H1 (cell line): ENCODE measurements around the gene COPG1. TPM values are rescaled to one million over a fixed set of nuclear protein-coding genes. Genes with fewer than 3 reads are reported as not detected.

Experiments
- ASH2L ChIP-seq: fragments of 200-600, 300-600 bp; sonication (generic); IDR thresholded peaks from one replicate; pipeline ENCODE4 v1.7.1; 2017; ENCODE audit warnings: low read length
- BCL11A ChIP-seq, 2 experiments: IDR thresholded peaks; one replicate each; pipeline ENCODE4 v1.6.1; 2011; ENCODE audit warnings: low read depth in 2 of 2, low read length in 2 of 2, mild to moderate bottlenecking in 2 of 2
- CTBP2 ChIP-seq: IDR thresholded peaks from 2 replicates; pipeline ENCODE4 v1.7.0; 2011; ENCODE audit warnings: borderline replicate concordance, mild to moderate bottlenecking, moderate library complexity, mixed read lengths, low read length; ENCODE audit not compliant: insufficient read depth, insufficient read length
- EGR1 ChIP-seq: IDR thresholded peaks from 2 replicates; pipeline ENCODE4 v1.6.1; 2011; ENCODE audit warnings: low read depth, low read length, borderline replicate concordance
- EP300 ChIP-seq, 2 experiments: IDR thresholded peaks; 1 replicate in 1 of 2; 2 replicates in 1 of 2; pipeline ENCODE4 v1.6.1; 2011 to 2012; ENCODE audit warnings: low read depth in 2 of 2, low read length in 2 of 2, mild to moderate bottlenecking in 2 of 2, borderline replicate concordance in 1 of 2, inconsistent platforms in 1 of 2, moderate library complexity in 1 of 2
- EZH2 ChIP-seq: fragments of 200-600 bp; sonication (generic); IDR thresholded peaks from 2 replicates; pipeline ENCODE4 v1.7.1; 2012; ENCODE audit warnings: low read depth, mild to moderate bottlenecking, moderate library complexity, low read length, inconsistent platforms; ENCODE audit not compliant: severe bottlenecking
- JUND ChIP-seq: IDR thresholded peaks from 2 replicates; pipeline ENCODE4 v1.6.1; 2011; ENCODE audit warnings: mild to moderate bottlenecking, improper control_type of control experiment, low read length
- MAFK ChIP-seq: IDR thresholded peaks from 2 replicates; pipeline ENCODE4 v1.6.1; 2012; ENCODE audit warnings: low read depth, mild to moderate bottlenecking, improper control_type of control experiment, low read length
- NRF1 ChIP-seq: IDR thresholded peaks from 2 replicates; pipeline ENCODE4 v1.6.1; 2011; ENCODE audit warnings: mild to moderate bottlenecking, low read depth, low read length, improper control_type of control experiment
- POLR2A ChIP-seq, 2 experiments: IDR thresholded peaks; 1 replicate in 1 of 2; 2 replicates in 1 of 2; pipeline ENCODE4 v1.6.1; 2011; ENCODE audit warnings: low read depth in 2 of 2, low read length in 2 of 2, mild to moderate bottlenecking in 2 of 2; ENCODE audit errors: control extremely low read depth in 1 of 2
- POLR2AphosphoS5 ChIP-seq: IDR thresholded peaks from 2 replicates; pipeline ENCODE4 v1.6.1; 2011; ENCODE audit warnings: low read depth, low read length
- RBBP5 ChIP-seq: IDR thresholded peaks from 2 replicates; pipeline ENCODE4 v1.7.1; 2012; ENCODE audit warnings: low read depth, mild to moderate bottlenecking, inconsistent platforms, low read length, moderate library complexity, borderline replicate concordance
- SIRT6 ChIP-seq: IDR thresholded peaks from one replicate; pipeline ENCODE4 v1.7.1; 2012; ENCODE audit warnings: low read length, inconsistent platforms
- SIX5 ChIP-seq: IDR thresholded peaks from 2 replicates; pipeline ENCODE4 v1.6.1; 2011; ENCODE audit warnings: mild to moderate bottlenecking, low read depth, low read length
- SP2 ChIP-seq: IDR thresholded peaks from 2 replicates; pipeline ENCODE4 v1.6.1; 2012; ENCODE audit warnings: mild to moderate bottlenecking, low read length, inconsistent platforms
- TAF1 ChIP-seq: IDR thresholded peaks from 2 replicates; pipeline ENCODE4 v1.6.1; 2011; ENCODE audit warnings: mild to moderate bottlenecking, low read depth, low read length
- TAF7 ChIP-seq: optimal IDR thresholded peaks from 2 replicates; pipeline ENCODE3; 2011; ENCODE audit warnings: low read depth, mild to moderate bottlenecking, inconsistent platforms, low read length, moderate library complexity, borderline replicate concordance
- TBP ChIP-seq: IDR thresholded peaks from 2 replicates; pipeline ENCODE4 v1.6.1; 2011; ENCODE audit warnings: low read depth, low read length, improper control_type of control experiment
- TCF12 ChIP-seq: IDR thresholded peaks from 2 replicates; pipeline ENCODE4 v1.6.1; 2011; ENCODE audit warnings: low read depth, mild to moderate bottlenecking, low read length
- TEAD4 ChIP-seq: IDR thresholded peaks from 2 replicates; pipeline ENCODE4 v1.6.1; 2012; ENCODE audit warnings: low read depth, low read length, inconsistent platforms, mixed read lengths
- ZNF274 ChIP-seq: IDR thresholded peaks from 2 replicates; pipeline ENCODE4 v1.7.0; 2012; ENCODE audit warnings: low read length, borderline replicate concordance; ENCODE audit errors: extremely low read depth
- polyA plus RNA-seq, 7 experiments: library from polyadenylated mRNA; depleted of rRNA in 3 of 7; stranded (reverse) in 5 of 7; unstranded in 2 of 7; fragments of >200 nt in 5 of 7; fragments of 200-250 nt in 2 of 7; gene quantifications; 1 replicate in 5 of 7; 2 replicates in 1 of 7; 4 replicates in 1 of 7; pipeline versions ENCODE4 v1.2.1 to v1.2.3, GENCODE V29; 2011 to 2013; ENCODE audit warnings: missing spikeins in 2 of 7, mixed read lengths in 2 of 7
- total RNA-seq: library from RNA; stranded (reverse); fragmentation: NEBNext Ultra II Directional; extraction: Animal tissue kit (Norgen Biotek cat#: 25700); gene quantifications from 2 replicates; pipeline ENCODE4 v1.2.1, GENCODE V29; 2021
- TF ChIP-seq, protein P1 (sequence below): IDR thresholded peaks from 2 replicates; pipeline ENCODE4 v1.6.1; 2012; ENCODE audit warnings: low read length, inconsistent platforms
- TF ChIP-seq, protein P2 (sequence below): IDR thresholded peaks from 2 replicates; pipeline ENCODE4 v1.6.1; 2012; ENCODE audit warnings: inconsistent platforms
- TF ChIP-seq, protein P3 (sequence below): IDR thresholded peaks from 2 replicates; pipeline ENCODE4 v1.6.1; 2012; ENCODE audit warnings: inconsistent platforms

Gene COPG1
- total and polyA plus RNA-seq, 2 of the 8 experiments (the other 6 are each of a cell fraction or from before 2014, with no cell fraction given), result 52.7 to 106 TPM

DNA sequence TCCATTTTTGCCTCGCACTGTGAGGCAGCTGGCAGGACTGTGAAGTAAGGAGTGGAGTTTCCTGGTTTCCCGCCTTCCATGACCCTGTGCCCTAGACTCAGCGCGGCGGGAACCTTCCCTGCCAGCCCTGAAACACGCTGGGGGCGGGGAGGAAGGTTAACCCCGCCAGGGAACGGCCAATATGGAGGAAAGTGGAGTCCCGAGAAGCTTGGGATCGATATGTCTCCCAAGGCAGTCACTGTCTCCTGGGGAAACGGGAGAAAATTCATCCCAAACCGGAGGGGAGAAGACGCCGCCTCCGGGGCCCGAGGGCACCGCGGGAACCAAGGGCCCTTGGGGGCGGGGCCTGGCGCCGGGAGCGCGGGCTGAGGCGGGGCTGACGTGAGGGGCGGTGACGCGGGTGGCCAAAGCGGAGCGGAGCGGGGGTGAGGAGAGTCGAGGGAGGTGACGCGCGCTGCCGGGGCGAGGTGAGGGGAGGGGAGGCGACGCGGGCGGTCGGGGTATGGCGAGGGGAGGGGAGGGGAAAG lies 29.1 kb downstream of the COPG1 start, which contains the start of gene HMCES (continued):
- TF ChIP-seq POLR2A (IDR thresholded peaks at IDR 0.05; ENCODE audit: control extremely low read depth in 1 of 2, low read depth in 2 of 2, low read length in 2 of 2), result peak in 1 of 2 experiments; percentile 45; a peak in 2 of 3 replicates
- no peak for TF ChIP-seq ASH2L
- TF ChIP-seq TAF1, result peak; percentile 73
- TF ChIP-seq JUND, result no peak
- no peak for TF ChIP-seq TEAD4
- peak; percentile 47 for TF ChIP-seq TAF7
- no peak; the same call in 1 of the 2 replicates for TF ChIP-seq EGR1
- no peak for TF ChIP-seq SIRT6
- no peak for TF ChIP-seq EZH2
- no peak for TF ChIP-seq TCF12
- no peak for TF ChIP-seq SP2
- TF ChIP-seq, protein P1, sequence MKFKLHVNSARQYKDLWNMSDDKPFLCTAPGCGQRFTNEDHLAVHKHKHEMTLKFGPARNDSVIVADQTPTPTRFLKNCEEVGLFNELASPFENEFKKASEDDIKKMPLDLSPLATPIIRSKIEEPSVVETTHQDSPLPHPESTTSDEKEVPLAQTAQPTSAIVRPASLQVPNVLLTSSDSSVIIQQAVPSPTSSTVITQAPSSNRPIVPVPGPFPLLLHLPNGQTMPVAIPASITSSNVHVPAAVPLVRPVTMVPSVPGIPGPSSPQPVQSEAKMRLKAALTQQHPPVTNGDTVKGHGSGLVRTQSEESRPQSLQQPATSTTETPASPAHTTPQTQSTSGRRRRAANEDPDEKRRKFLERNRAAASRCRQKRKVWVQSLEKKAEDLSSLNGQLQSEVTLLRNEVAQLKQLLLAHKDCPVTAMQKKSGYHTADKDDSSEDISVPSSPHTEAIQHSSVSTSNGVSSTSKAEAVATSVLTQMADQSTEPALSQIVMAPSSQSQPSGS, result no peak
- TF ChIP-seq, protein P2, sequence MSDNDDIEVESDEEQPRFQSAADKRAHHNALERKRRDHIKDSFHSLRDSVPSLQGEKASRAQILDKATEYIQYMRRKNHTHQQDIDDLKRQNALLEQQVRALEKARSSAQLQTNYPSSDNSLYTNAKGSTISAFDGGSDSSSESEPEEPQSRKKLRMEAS, result peak; percentile 68
- TF ChIP-seq TBP, result peak; percentile 61; the same call in 1 of the 2 replicates
- TF ChIP-seq NRF1, result no peak
- no peak for TF ChIP-seq BCL11A (IDR thresholded peaks at IDR 0.05; ENCODE audit: low read depth in 2 of 2, low read length in 2 of 2)
- TF ChIP-seq EP300 (IDR thresholded peaks at IDR 0.05; ENCODE audit: borderline replicate concordance in 1 of 2, low read depth in 2 of 2, low read length in 2 of 2), result no peak
- TF ChIP-seq RBBP5, result peak; percentile 44
- TF ChIP-seq CTBP2, result no peak
- no peak; the same call in none of the 2 replicates for TF ChIP-seq POLR2AphosphoS5
- no peak for TF ChIP-seq ZNF274
- TF ChIP-seq SIX5, result no peak
- TF ChIP-seq MAFK, result no peak
- TF ChIP-seq, protein P3, sequence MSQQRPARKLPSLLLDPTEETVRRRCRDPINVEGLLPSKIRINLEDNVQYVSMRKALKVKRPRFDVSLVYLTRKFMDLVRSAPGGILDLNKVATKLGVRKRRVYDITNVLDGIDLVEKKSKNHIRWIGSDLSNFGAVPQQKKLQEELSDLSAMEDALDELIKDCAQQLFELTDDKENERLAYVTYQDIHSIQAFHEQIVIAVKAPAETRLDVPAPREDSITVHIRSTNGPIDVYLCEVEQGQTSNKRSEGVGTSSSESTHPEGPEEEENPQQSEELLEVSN, result peak; percentile 93
